Activated CD8-positive, alpha-beta memory T cell treated with anti-CD3 and anti-CD28 coated beads for 24 hours (primary cell): ENCODE data around the gene TICAM2.

Experiments used
- DNase-seq: peaks from one replicate; pipeline ENCODE4 v3.0.0-alpha.2; 2020

The TICAM2 gene

GRCh38 chr5:115605436-115605835 is 3.2 kb upstream of the TICAM2 start:
- DNase-seq = no peak

GRCh38 chr5:115602591-115603125 is 379 bp upstream of the TICAM2 start:
- no peak for DNase-seq

GRCh38 chr5:115600766-115601165 is 1.5 kb downstream of the TICAM2 start:
- no peak for DNase-seq

GRCh38 chr5:115599924-115600323 is 2.4 kb downstream of the TICAM2 start:
- DNase-seq = no peak

DNA sequence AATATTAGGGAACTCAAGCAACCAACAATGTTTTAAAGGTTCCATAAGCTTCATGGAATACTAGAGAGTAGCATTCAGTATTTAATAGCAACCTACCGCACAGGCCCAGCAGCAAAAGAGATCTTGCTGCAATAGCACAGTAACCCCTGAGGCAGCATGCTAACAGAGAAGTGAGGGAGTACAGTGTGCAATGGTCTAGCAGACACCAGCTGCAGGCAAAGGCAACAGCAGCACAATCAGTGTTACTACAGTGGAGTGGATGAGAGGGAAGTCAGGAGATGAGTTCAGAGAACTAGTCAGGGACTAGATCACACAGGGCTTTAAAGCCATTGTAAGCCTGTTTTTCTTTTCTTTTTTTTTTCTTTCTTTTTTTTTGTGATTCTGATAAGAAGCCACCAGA is 2.8 kb downstream of the TICAM2 start:
- DNase-seq = no peak

DNA sequence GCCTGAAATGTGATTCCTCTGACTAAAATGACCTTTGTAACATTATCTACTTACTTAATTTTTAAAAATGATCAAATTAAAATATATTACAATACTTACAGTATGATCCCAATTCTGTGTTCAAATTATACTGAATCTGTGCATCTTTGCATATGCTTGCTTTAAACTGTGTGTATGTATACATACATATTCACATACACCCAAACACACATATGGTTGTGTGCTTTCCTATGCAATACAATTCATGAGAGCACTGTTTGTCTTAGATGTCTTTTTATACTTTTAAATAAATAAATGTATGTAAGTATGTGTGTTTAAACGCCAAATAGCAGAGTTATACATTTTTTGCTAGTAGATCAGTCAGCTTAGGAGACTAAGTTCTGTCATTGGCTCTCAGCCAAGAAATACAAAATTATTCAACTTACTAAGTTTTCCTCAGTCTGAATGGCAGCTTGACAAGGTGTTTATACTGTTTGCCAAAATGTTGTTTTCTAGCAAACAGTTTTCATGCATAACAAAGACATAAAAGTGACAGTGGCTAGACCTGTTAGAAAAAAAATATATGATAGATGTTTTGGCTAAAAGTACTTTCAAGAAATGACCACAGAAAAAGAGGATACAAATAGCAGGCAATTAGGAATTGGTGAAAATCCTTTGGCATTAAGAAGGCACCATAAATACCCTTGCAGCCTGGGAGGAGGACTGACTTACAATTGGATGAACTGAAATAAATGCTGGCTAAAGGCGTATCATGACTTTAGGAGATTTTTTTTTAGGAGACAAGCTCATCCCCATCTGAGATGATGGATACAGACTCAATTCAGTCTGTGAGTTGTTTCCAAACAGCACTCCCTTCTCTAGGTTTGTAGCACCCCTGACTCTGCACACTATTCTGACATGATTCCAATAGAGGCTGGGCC is 7.9 kb downstream of the TICAM2 start:
- no peak for DNase-seq

- DNase-seq = no peak
Measured at GRCh38 chr5:115589043-115589442, 13.2 kb downstream of the TICAM2 start.

- DNase-seq = no peak
Measured at GRCh38 chr5:115588640-115589039, 13.6 kb downstream of the TICAM2 start.

DNA sequence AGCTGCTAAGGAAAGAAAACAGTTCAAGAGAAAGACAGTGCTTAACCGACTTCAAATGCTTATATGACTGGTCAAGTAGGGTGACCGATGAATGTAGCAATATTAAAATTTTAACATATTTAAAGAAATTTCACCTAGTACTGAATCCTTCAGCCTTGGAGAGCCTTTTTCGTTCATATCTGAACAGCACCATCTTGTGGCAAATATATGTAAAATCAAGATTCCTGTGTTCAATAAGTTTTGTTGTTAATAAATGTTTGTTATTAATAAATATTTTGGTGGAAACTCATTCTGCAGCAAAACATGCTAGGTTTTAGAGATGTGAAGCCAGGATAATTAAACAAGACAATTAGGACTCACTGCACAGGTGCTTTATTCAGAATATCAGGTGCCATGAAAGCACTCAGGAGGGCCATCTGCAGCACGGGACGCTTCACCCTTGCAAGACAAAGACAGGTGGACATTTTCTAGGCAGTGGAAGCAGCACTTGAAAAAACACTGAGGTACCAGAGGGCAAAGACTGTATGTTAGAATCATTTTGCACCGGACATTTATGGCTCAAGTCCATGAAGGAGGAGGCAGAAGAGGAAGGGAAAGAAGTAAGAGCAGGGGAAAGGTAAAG is 15.6 kb downstream of the TICAM2 start:
- no peak for DNase-seq

DNA sequence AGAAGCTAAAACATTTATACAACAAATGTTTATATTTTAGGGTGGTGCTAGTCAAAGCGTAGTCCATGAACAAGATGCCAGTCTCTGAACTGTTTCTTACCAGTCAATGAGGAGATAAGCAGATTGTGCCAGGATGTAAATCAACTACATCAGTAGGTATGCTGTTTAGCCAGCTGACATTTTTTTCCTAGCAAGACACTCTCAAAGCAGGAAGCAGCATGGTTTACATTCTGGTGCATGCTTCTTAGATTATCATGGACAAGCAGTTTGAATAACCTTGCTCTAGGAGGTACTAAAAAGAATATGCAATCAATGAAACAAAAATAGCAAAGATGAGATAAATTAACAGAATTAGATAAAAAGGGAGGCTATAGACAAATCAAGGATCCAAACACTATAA is 17.0 kb downstream of the TICAM2 start:
- DNase-seq = no peak

- no peak for DNase-seq
Measured at GRCh38 chr5:115584501-115584900, 17.8 kb downstream of the TICAM2 start.

DNA sequence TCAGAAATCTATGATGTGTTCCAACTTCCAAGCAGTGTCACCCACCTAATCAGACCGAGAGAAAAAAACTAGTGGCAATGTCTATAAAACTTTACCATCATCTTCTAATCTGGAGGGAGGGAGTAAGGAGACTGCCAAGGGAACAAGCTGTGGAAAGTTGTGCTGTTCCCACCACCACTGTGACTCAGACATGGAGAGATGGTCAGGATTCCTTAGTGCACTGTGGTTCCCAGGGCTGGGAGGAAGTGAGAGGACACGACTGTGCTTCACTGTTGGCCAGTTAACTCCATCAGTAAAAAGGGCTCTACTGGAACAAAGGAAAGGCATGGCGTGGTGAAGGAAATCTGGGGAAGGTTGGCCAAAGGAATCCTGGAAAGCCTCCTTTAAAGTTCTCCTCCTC is 18.8 kb downstream of the TICAM2 start:
- no peak for DNase-seq

GRCh38 chr5:115580941-115581340 is 21.3 kb downstream of the TICAM2 start:
- DNase-seq = no peak

GRCh38 chr5:115579747-115580173 is 22.5 kb downstream of the TICAM2 start:
- no peak for DNase-seq

DNA sequence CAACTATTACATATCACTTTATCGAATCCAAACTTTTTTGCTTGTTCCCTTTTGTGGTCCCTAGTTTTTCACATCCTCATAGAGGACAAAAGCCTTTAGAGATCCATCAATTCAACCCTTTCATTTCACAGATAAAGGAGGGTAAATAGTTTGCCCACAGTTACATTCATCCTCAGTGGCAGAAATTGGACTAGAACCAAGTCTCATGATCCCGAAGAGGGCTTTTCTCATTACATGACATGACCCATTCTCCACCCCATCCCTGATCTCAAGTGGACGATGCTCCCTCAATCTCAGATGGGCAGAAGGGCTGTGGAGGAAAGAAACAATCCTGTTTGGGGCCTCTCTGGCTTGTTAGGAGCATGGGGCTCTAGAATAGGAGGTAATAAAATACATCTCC is 23.1 kb downstream of the TICAM2 start:
- DNase-seq = no peak

- DNase-seq = no peak
Measured at GRCh38 chr5:115578657-115579056, 23.6 kb downstream of the TICAM2 start.

GRCh38 chr5:115577741-115578140 is 24.5 kb downstream of the TICAM2 start:
- no peak for DNase-seq

DNA sequence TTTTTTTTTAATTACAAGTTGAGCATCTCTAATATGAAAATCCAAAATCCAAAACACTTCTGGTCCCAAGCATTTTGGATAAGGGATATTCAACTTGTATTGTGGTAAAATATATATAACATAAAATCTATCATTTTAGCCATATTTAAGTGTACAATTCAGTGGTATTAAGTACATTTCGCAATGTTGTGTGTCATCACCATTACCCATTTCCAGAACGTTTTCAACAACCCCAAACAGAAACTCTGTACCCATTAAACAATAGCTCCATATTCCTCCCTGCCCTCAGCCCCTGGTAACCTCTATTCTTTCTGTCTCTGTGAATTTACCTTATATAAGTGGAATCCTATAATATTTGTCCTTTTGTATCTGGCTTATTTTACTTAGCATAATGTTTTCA is 24.9 kb downstream of the TICAM2 start:
- no peak for DNase-seq

DNA sequence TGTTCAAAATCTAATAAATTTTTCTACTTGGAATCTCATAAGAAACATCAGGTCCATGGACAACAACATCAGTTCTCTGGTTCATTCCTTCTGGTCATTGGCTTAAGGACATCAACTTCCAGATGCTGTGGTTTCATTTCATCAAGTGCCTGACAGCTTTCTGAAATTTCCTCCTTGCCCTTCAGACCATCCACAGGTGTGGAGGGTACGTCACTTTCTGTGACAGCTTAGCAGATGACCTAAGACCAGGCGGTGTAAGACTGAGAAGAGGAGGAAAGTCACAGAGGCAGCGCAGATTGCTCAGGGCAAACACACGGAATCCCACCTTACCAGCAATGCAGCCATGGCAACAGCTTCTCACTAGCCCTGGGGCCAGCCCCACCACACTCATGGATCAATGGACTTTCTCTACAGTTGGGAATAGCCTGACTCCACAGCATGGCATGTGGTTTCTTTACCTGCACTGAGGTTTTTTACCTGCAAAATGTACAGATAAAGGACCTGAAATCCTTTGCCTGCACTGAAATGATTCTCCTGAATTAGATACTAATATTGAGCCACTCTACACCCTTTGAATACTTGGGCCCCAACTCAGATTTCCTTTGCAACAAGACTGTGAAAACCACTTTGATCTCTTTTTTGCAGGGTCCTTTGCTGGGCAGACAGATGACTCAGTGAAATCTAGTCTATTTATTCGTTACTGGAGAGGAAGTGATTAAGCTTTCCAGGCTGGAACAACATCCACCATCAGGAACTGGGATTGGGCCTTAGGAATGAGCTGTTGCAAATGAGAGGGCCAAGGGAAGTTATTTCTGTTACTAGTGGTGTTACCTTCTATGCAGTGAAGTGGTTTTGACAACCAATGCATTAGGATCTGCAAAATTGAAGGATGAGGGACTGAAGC is 26.9 kb downstream of the TICAM2 start:
- no peak for DNase-seq

DNA sequence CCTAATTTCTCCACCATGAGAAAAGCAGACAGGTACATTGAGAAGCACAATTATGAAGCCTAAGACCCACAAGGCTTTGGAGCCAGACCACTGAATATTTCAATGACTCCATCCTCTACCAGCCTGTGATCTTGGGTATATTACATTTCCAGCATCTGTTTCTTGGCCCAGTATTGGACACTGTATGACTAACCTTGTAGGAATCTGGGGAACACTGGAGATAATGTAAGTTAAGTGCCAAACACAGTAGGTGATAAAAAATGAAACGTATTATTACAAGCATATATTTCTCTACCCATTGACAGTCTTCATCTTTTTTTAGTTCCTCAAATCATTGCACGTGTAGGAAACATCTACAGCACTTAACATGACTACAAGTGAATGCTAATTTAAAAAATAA is 29.1 kb downstream of the TICAM2 start:
- DNase-seq = no peak

- DNase-seq = no peak
Measured at GRCh38 chr5:115571441-115571878, 30.8 kb downstream of the TICAM2 start.

- no peak for DNase-seq
Measured at GRCh38 chr5:115568668-115569067, 33.6 kb downstream of the TICAM2 start.

DNA sequence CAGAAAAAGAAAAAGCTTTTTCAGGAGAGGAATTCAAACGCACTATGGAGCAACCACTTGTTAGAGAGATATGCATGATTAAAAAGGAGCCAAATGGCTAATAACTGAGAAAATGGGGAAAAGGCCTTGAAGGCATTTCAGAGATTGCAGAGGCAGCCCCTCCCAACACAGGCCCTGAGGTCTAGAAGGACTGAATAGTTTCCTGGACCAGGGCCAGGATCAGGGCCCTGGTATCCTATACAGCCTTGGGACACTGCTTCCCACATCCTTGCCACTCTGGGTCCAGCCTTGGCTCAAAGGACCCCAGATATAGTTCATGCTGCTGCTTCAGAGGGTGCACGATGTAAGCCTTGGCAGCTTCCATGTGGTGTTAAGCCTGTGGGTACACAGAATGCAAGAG is 37.0 kb downstream of the TICAM2 start:
- DNase-seq = no peak
